ENCODE results near the gene TAF1C.
A peak's percentile ranks its signal among the peaks of the same experiment; 100 is the strongest.

Gene TAF1C

GRCh38 chr16:84156342-84156784, 30.5 kb downstream of the TAF1C start:
- DNase-seq (ENCODE audit: low spot score in 2 of 2) (no peak), ATAC-seq (replicated peaks; ENCODE audit: extremely low read depth, poor library complexity, severe bottlenecking) (no peak)
- Mint-ChIP-seq H3K27ac (ENCODE audit: low read depth) (no peak overlapping the region), H3K27me3 (peaks cover 57% of the 10 kb centered on the region), H3K9me3 (no peaks in the 10 kb centered on the region), H3K4me3 (no peak overlapping the region), H3K4me1 (no peaks in the 10 kb centered on the region), H3K36me3 (ENCODE audit: insufficient read depth) (no peaks in the 10 kb centered on the region)

- ATAC-seq (replicated peaks; ENCODE audit: extremely low read depth, poor library complexity, severe bottlenecking) (no peak), DNase-seq (ENCODE audit: low spot score in 2 of 2) (no peak)
- no peaks in the 10 kb centered on the region for H3K36me3 Mint-ChIP-seq (ENCODE audit: insufficient read depth)
- H3K9me3 Mint-ChIP-seq: no peaks in the 10 kb centered on the region
- no peak overlapping the region for H3K4me3 Mint-ChIP-seq
- H3K27me3 Mint-ChIP-seq: peaks cover 61% of the 10 kb centered on the region
- no peak overlapping the region for H3K27ac Mint-ChIP-seq (ENCODE audit: low read depth)
- no peaks in the 10 kb centered on the region for H3K4me1 Mint-ChIP-seq
These were observed 31.1 kb downstream of the TAF1C start for GRCh38 chr16:84155771-84156170.

DNA sequence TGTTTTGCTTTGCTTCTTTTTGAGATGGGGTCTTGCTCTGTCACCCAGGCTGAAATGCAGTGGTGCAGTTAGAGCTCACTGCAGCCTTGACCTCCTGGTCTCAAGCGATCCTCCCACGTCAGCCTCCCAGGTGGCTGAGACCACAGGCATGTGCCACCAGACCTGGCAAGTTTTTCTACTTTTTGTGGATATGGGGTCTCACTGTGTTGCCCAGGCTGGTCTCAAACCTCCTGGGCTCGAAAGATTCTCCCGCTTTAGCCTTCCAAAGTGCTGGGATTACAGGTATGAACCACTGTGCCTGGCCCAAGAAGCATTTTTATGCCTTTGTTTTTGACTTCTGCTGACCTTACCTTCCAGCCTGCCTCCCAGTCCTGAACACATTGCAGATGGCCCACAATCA, 31.6 kb downstream of the TAF1C start:
- Mint-ChIP-seq H3K36me3 (ENCODE audit: insufficient read depth) (no peaks in the 10 kb centered on the region), H3K4me1 (no peaks in the 10 kb centered on the region), H3K27ac (ENCODE audit: low read depth) (no peak overlapping the region), H3K9me3 (no peaks in the 10 kb centered on the region), H3K4me3 (no peak overlapping the region), H3K27me3 (peaks cover 62% of the 10 kb centered on the region)
- DNase-seq (ENCODE audit: low spot score in 2 of 2): no peak
- no peak for ATAC-seq (replicated peaks; ENCODE audit: extremely low read depth, poor library complexity, severe bottlenecking)

- H3K9me3 Mint-ChIP-seq: no peaks in the 10 kb centered on the region
- peaks cover 57% of the 10 kb centered on the region for H3K27me3 Mint-ChIP-seq
- H3K36me3 Mint-ChIP-seq (ENCODE audit: insufficient read depth): no peaks in the 10 kb centered on the region
- ATAC-seq (replicated peaks; ENCODE audit: extremely low read depth, poor library complexity, severe bottlenecking) (no peak), DNase-seq (ENCODE audit: low spot score in 2 of 2) (no peak)
- H3K4me3 Mint-ChIP-seq: no peak overlapping the region
- H3K27ac Mint-ChIP-seq (ENCODE audit: low read depth): no peak overlapping the region
- no peaks in the 10 kb centered on the region for H3K4me1 Mint-ChIP-seq
These were observed 33.1 kb downstream of the TAF1C start for GRCh38 chr16:84153660-84154214.

DNA sequence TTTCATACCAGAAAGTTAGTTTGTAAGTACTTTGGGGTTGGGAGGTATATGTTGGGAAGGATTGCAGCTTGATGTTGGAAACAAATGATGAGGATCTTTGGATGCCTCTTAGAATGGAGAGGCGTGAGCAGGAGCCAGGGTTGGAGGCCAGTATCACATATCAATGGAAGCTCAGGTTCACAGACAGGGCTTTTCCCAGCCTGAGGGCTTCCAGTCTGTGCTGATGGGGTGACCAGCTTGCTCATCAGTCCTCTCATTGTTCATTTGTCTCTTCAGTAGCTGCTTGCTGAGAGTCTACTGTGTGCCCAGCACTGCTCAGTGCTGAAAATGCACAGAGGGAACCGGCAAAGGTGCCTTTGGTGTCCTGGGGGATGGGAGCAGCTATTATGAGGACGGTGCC, 35.9 kb downstream of the TAF1C start:
- ATAC-seq (replicated peaks; ENCODE audit: extremely low read depth, poor library complexity, severe bottlenecking): no peak
- no peaks in the 10 kb centered on the region for H3K4me1 Mint-ChIP-seq

GRCh38 chr16:84144859-84145639, 41.8 kb downstream of the TAF1C start, which contains the start of the genes DNAAF1 and HSDL1:
Gene DNAAF1 (plus strand): TSS chr16:84145308. CDS start chr16:84145441, 133 bp downstream.
Gene HSDL1 (minus strand): TSS chr16:84145177. CDS start chr16:84131321, 13,856 bp downstream.
- Mint-ChIP-seq H3K9me3 (no peaks in the 10 kb centered on the region), H3K27ac (ENCODE audit: low read depth) (peak within 1 kb of the TSS; percentile 93), H3K36me3 (ENCODE audit: insufficient read depth) (peaks cover 9% of the 10 kb centered on the region), H3K4me1 (peaks cover 23% of the 10 kb centered on the region), H3K4me3 (peak within 1 kb of the TSS; percentile 95), H3K27me3 (peaks cover 11% of the 10 kb centered on the region)
- ATAC-seq (replicated peaks; ENCODE audit: extremely low read depth, poor library complexity, severe bottlenecking) (peak; percentile 82), DNase-seq (ENCODE audit: low spot score in 2 of 2) (peak; percentile 91 to 94)

More for the DNA sequence above, 35.9 kb downstream of the TAF1C start:
- Mint-ChIP-seq H3K36me3 (ENCODE audit: insufficient read depth) (no peaks in the 10 kb centered on the region), H3K27ac (ENCODE audit: low read depth) (no peak overlapping the region), H3K9me3 (no peaks in the 10 kb centered on the region), H3K27me3 (peaks cover 37% of the 10 kb centered on the region), H3K4me3 (no peak overlapping the region)
- no peak for DNase-seq (ENCODE audit: low spot score in 2 of 2)

DNA sequence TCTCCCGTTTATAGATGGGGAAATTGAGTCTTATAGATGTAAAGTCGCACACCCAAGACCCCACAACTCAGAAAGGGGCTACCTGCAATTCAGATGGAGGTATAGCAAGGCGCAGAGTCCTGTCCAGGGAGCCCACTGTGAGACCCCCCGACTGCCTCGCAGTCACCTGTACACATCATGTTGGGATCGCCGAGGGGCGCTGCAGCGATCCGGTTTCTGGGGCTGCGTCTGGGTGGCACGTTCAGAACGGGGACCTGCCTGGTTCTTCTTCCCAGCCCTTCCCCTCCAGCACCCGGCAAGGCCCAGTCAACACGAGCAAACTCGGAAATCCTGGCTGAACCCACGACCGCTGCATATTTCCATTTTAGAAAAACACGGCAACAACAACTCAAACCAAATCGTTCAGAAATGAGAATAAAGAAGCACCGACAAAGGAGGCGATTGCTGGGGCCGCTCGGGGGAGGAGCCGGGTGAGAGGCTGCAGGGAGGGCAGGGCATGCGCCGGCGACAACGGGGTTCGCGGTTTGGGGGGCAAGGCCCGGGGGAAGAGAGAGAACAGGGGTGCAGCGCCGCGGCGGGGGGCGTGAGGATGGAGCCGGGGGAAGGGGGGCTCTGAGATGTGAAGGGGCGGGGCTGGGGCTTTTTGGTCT, 42.5 kb downstream of the TAF1C start:
- Mint-ChIP-seq H3K4me1 (peaks cover 23% of the 10 kb centered on the region), H3K36me3 (ENCODE audit: insufficient read depth) (peaks cover 9% of the 10 kb centered on the region), H3K27me3 (peaks cover 11% of the 10 kb centered on the region), H3K4me3 (peak overlapping the region; percentile 95), H3K27ac (ENCODE audit: low read depth) (peak overlapping the region; percentile 93), H3K9me3 (no peaks in the 10 kb centered on the region)
- peak; percentile 15 to 27 for DNase-seq (ENCODE audit: low spot score in 2 of 2)
- ATAC-seq (replicated peaks; ENCODE audit: extremely low read depth, poor library complexity, severe bottlenecking): peak; percentile 60

DNA sequence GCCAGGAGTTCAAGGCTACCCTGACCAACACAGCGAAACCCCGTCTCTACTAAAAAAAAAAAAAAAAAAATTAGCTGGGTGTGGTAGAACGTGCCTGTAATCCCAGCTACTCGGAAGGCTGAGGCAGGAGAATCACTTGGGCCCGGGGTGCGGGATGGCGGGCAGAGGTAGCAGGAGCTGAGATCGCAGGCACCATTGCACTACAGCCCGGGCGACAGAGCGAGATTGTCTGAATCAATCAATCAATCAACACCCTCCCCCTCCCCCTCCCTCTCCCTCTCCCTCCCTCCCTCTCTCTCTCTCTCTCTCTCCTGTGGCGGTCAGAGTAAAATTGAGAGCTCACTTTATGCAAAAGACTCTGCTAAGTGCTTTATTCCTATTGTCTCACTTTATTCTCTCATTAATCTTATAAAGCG, 43.1 kb downstream of the TAF1C start:
- Mint-ChIP-seq H3K36me3 (ENCODE audit: insufficient read depth) (peaks cover 9% of the 10 kb centered on the region), H3K9me3 (no peaks in the 10 kb centered on the region), H3K27me3 (peaks cover 8% of the 10 kb centered on the region), H3K4me3 (peak overlapping the region; percentile 95), H3K4me1 (peaks cover 29% of the 10 kb centered on the region), H3K27ac (ENCODE audit: low read depth) (peak overlapping the region; percentile 93)
- DNase-seq (ENCODE audit: low spot score in 2 of 2): no peak
- ATAC-seq (replicated peaks; ENCODE audit: extremely low read depth, poor library complexity, severe bottlenecking): no peak

DNA sequence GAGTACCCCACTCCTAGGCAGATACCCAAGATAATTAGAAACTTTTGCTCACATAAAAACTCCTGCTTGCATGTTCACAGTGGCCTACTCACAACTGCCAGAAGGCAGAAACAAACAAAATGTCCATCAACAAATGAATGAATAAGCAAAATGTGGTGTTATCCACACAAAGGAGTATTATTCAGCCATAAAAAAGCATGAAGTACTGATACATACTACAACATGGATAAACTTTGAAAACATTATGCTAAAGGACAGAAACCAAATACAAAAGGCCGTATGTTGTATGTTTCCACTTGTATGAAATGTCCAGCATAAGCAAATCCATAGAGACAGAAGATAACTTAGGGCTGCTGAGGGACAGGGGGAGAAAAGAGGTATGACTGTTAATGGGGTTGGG, 43.8 kb downstream of the TAF1C start:
- Mint-ChIP-seq H3K27ac (ENCODE audit: low read depth) (no peak overlapping the region), H3K36me3 (ENCODE audit: insufficient read depth) (peaks cover 9% of the 10 kb centered on the region), H3K9me3 (no peaks in the 10 kb centered on the region), H3K27me3 (peaks cover under 1% of the 10 kb centered on the region), H3K4me3 (peak overlapping the region; percentile 31), H3K4me1 (peaks cover 31% of the 10 kb centered on the region)
- ATAC-seq (replicated peaks; ENCODE audit: extremely low read depth, poor library complexity, severe bottlenecking): no peak
- DNase-seq (ENCODE audit: low spot score in 2 of 2): no peak

- H3K4me1 Mint-ChIP-seq: peaks cover 41% of the 10 kb centered on the region
- H3K9me3 Mint-ChIP-seq: no peaks in the 10 kb centered on the region
- no peak overlapping the region for H3K27ac Mint-ChIP-seq (ENCODE audit: low read depth)
- no peak overlapping the region for H3K4me3 Mint-ChIP-seq
- ATAC-seq (replicated peaks; ENCODE audit: extremely low read depth, poor library complexity, severe bottlenecking): no peak
- H3K36me3 Mint-ChIP-seq (ENCODE audit: insufficient read depth): peaks cover 9% of the 10 kb centered on the region
- no peaks in the 10 kb centered on the region for H3K27me3 Mint-ChIP-seq
- no peak for DNase-seq (ENCODE audit: low spot score in 2 of 2)
These were observed 45.6 kb downstream of the TAF1C start for GRCh38 chr16:84141143-84141670.

DNA sequence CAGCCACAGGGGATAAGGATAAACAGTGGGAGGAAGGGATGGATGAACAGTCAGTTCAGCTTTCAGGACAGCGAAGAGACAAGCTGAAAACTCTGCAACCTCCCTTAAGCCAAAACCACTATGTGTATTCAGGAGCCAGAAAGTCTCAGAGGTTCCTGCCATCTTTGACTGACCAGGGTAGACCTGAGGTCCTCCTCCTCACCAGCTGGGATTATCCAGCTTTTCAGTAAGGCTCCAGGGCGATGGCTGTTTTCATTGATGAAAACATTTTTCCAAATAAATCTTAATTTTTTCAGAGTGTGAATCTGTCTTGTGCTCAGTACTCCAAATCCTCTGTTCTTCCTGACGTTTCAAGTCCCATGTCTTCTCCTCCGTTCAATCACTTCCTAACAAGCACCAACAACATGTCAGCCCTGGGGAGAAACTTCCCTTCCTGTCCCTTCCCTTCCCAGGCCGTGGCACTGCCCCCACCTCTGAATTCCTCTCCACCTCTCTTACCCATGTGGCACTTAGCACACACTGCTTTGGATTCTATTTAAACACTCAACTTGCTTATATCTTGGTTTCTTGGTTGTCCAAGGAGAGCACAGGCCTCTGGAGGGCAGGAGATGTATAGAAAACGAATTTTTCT, 47.1 kb downstream of the TAF1C start:
- no peak overlapping the region for H3K4me3 Mint-ChIP-seq
- H3K4me1 Mint-ChIP-seq: peaks cover 48% of the 10 kb centered on the region
- H3K27ac Mint-ChIP-seq (ENCODE audit: low read depth): no peak overlapping the region
- ATAC-seq (replicated peaks; ENCODE audit: extremely low read depth, poor library complexity, severe bottlenecking) (no peak), DNase-seq (ENCODE audit: low spot score in 2 of 2) (no peak)
- H3K36me3 Mint-ChIP-seq (ENCODE audit: insufficient read depth): peaks cover 8% of the 10 kb centered on the region
- H3K27me3 Mint-ChIP-seq: no peaks in the 10 kb centered on the region
- H3K9me3 Mint-ChIP-seq: no peaks in the 10 kb centered on the region
